Esophagus squamous epithelium (tissue), 5 donors: ENCODE data around the gene RERGL. TPM values are rescaled to one million over a fixed set of nuclear protein-coding genes. Genes with fewer than 3 reads are reported as not detected.
"Not testable (repeated sequence)": the region's sequence is repeated elsewhere in the genome, so short reads cannot be mapped to it uniquely, and the experiment has no call there.

ENCODE experiments used
- DNase-seq: peaks from one replicate; lab custom pipeline; 2025; lab: John Stamatoyannopoulos, UW
- H3K27ac ChIP-seq, 4 donors: fragments of 200-600 bp; sonication (generic); one replicate each; pipeline ENCODE4 v1.5.1; 2016 to 2019; ENCODE audit warnings: mild to moderate bottlenecking in 1 of 4
- H3K27me3 ChIP-seq, 4 donors: fragments of 200-600 bp; sonication (generic); 1 replicate in 3 of 4; 2 replicates in 1 of 4; pipeline versions ENCODE4 v1.5.1 to v1.6.0; 2017 to 2021; ENCODE audit warnings: antibody characterized with exemption in 1 of 4
- H3K36me3 ChIP-seq, 3 donors: fragments of 200-600 bp; sonication (generic); one replicate each; pipeline ENCODE4 v1.5.1; 2016 to 2019
- H3K4me1 ChIP-seq, 3 donors: fragments of 200-600 bp; sonication (generic); one replicate each; pipeline ENCODE4 v1.5.1; 2017 to 2019
- H3K4me3 ChIP-seq, 4 donors: fragments of 200-600 bp; sonication (generic); 1 replicate in 3 of 4; 2 replicates in 1 of 4; pipeline ENCODE4 v1.5.1; 2016 to 2019; ENCODE audit warnings: mild to moderate bottlenecking in 2 of 4, moderate library complexity in 1 of 4
- H3K9me3 ChIP-seq, 3 donors: fragments of 200-600 bp; sonication (generic); one replicate each; pipeline ENCODE4 v1.5.1; 2016 to 2019
- POLR2A ChIP-seq, 4 donors: fragments of 450-650 bp; IDR thresholded peaks; one replicate each; pipeline ENCODE4 v1.6.1; 2017; ENCODE audit warnings: antibody characterized with exemption in 4 of 4, mild to moderate bottlenecking in 4 of 4, moderate library complexity in 3 of 4
- WGBS, 2 donors: methylation state at CpG; one replicate each; pipeline ENCODE4 v1.1.5; 2018; 5-methylcytosine and 5-hydroxymethylcytosine counted together
- intact Hi-C: fragments of 100-400 bp; cut with DNase I; formaldehyde crosslinking; loops from one replicate; pipeline ENCODE4 v1.15.0; 2022
- total RNA-seq, 4 donors: library from RNA; depleted of rRNA; stranded (reverse); fragments of >200 nt; gene quantifications; one replicate each; pipeline ENCODE4 v1.1.0, GENCODE V29; 2016
- TF ChIP-seq, protein P1 (sequence below), 6 experiments: fragments of 450-650 bp in 4 of 6; fragments of 200-600 bp in 2 of 6; sonication (generic) in 2 of 6; IDR thresholded peaks; one replicate each; pipeline ENCODE4 v1.5.1; 2016 to 2019; ENCODE audit warnings: antibody characterized with exemption in 6 of 6, mild to moderate bottlenecking in 4 of 6, moderate library complexity in 4 of 6
- donor health status: DM: yes; HTN: yes; CAD: no.

Gene RERGL
- total RNA-seq, 4 donors from 2014 or later: 0.48 to 6.0 (median 4.4) TPM; not detected in 1

DNA sequence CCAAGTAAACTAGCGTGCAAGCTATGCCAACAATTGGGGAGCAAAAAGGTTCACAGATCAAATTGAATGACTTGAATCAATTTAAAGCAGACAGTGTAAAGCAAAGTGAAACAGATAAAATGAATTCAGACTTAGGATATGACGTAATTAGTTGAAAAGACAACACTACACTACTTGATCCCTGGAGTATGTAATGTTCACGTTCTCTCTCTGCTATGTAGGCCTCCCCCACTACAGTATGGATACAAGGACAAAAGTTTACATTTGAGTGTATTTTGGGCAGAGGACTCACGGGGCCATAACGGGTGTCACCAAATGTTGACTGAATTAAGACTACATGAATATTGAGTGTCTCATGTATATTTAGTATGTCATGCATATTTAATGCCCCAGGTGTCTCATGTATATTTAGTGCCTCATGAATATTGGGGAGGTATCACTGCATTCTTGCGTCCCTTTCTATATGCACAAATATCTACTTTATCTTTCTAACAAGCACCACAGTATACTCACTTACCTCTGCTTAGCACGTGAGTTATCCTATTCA lies 44.5 kb downstream of the RERGL start:
- WGBS, 2 donors: 78 to 80% methylated on average over 7 of the region's 7 CpGs
- DNase-seq: no peak
- TF ChIP-seq, protein P1, sequence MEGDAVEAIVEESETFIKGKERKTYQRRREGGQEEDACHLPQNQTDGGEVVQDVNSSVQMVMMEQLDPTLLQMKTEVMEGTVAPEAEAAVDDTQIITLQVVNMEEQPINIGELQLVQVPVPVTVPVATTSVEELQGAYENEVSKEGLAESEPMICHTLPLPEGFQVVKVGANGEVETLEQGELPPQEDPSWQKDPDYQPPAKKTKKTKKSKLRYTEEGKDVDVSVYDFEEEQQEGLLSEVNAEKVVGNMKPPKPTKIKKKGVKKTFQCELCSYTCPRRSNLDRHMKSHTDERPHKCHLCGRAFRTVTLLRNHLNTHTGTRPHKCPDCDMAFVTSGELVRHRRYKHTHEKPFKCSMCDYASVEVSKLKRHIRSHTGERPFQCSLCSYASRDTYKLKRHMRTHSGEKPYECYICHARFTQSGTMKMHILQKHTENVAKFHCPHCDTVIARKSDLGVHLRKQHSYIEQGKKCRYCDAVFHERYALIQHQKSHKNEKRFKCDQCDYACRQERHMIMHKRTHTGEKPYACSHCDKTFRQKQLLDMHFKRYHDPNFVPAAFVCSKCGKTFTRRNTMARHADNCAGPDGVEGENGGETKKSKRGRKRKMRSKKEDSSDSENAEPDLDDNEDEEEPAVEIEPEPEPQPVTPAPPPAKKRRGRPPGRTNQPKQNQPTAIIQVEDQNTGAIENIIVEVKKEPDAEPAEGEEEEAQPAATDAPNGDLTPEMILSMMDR (IDR thresholded peaks at IDR 0.05): no peak
- no peak for TF ChIP-seq POLR2A (IDR thresholded peaks at IDR 0.05)

DNA sequence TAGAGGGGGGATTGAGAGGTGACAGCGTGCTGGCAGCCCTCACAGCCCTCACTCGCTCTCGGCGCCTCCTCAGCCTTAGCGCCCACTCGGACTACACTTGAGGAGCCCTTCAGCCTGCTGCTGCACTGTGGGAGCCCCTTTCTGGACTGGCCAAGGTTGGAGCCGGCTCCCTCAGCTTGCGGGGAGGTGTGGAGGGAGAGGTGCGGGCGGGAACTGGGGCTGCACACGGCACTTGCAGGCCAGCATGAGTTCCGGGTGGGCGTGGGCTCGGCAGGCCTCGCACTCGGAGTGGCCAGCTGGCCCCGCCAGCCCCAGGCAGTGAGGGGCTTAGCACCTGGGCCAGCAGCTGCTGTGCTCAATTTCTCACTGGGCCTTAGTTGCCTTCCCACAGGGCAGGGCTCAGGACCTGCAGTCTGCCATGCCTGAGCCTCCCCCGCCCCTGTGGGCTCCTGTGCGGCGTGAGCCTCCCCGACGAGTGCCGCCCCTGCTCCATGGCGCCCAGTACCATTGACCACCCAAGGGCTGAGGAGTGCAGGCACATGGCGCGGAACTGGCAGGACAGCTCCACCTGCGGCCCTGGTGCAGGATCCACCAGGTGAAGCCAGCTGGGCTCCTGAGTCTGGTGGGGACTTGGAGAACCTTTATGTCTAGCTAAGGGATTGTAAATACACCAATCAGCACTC lies 49.8 kb downstream of the RERGL start:
- H3K27me3 ChIP-seq, DNase-seq, H3K36me3 ChIP-seq, H3K4me1 ChIP-seq, H3K4me3 ChIP-seq, H3K27ac ChIP-seq, intact Hi-C loops: not testable (repeated sequence)
- H3K9me3 ChIP-seq: peaks cover 0 to 12% (median 0%) of the 10 kb centered on the region in 3 donors
- 93 to 97% methylated on average over 6 to 7 of the region's 27 CpGs for WGBS, 2 donors

More for the DNA sequence above, 44.5 kb downstream of the RERGL start:
- H3K27me3 ChIP-seq: no peaks in the 10 kb centered on the region
- intact Hi-C loops: no loop called here
- H3K9me3 ChIP-seq: peaks cover 0 to under 1% (median 0%) of the 10 kb centered on the region in 3 donors
- H3K4me3 ChIP-seq: no peak overlapping the region
- no peak overlapping the region for H3K27ac ChIP-seq
- no peaks in the 10 kb centered on the region for H3K4me1 ChIP-seq
- H3K36me3 ChIP-seq: no peaks in the 10 kb centered on the region

Other genes with a start within 250 kb of the RERGL start
- 10 to 100 TPM in 2 of 4 donors, 1 to 10 TPM in 2; 3.5 to 12.6 (median 7.2) TPM for gene PIK3C2G, start 171.3 kb upstream of the RERGL start, total RNA-seq